CD14-positive monocyte (primary cell): ENCODE data around the gene GREB1L. TPM values are rescaled to one million over a fixed set of nuclear protein-coding genes. Genes with fewer than 3 reads are reported as not detected.

Experiments used
- DNase-seq, 3 donors: peaks; one replicate each; pipeline ENCODE4 v3.0.0-alpha.2; 2011 to 2022
- H2AFZ ChIP-seq: 2 replicates; pipeline ENCODE4 v1.6.0; 2012; ENCODE audit warnings: mild to moderate bottlenecking, low read depth, low read length, inconsistent platforms; ENCODE audit not compliant: insufficient read depth, poor library complexity, severe bottlenecking
- H3K27ac ChIP-seq, 2 donors: 1 replicate in 1 of 2; 2 replicates in 1 of 2; pipeline ENCODE4 v1.5.1; 2012 to 2013; ENCODE audit warnings: low read length in 2 of 2, control low read depth in 1 of 2, inconsistent platforms in 1 of 2, low read depth in 1 of 2, mild to moderate bottlenecking in 1 of 2
- H3K27me3 ChIP-seq, 2 donors: one replicate each; pipeline versions ENCODE4 v1.6.0 to v1.6.1; 2011 to 2013; ENCODE audit warnings: low read length in 2 of 2; ENCODE audit not compliant: control insufficient read depth in 2 of 2, insufficient read depth in 2 of 2
- H3K36me3 ChIP-seq, 2 donors: replicated peaks in 1 of 2; 1 replicate in 1 of 2; 2 replicates in 1 of 2; pipeline versions ENCODE4 v1.5.1 to v1.6.1; 2012 to 2013; ENCODE audit warnings: low read length in 2 of 2, control low read depth in 1 of 2, inconsistent platforms in 1 of 2, mild to moderate bottlenecking in 1 of 2; ENCODE audit not compliant: insufficient read depth in 2 of 2, control insufficient read depth in 1 of 2
- H3K4me1 ChIP-seq, 2 donors: 1 replicate in 1 of 2; 2 replicates in 1 of 2; pipeline versions ENCODE4 v1.5.1 to v1.6.1; 2012 to 2013; ENCODE audit warnings: low read length in 2 of 2, control low read depth in 1 of 2, inconsistent platforms in 1 of 2, mild to moderate bottlenecking in 1 of 2, moderate library complexity in 1 of 2; ENCODE audit not compliant: insufficient read depth in 2 of 2, control insufficient read depth in 1 of 2
- H3K4me2 ChIP-seq: replicated peaks from 2 replicates; pipeline ENCODE3; 2012; ENCODE audit warnings: low read length, moderate library complexity, mild to moderate bottlenecking; ENCODE audit not compliant: poor library complexity, severe bottlenecking; ENCODE audit errors: extremely low read depth
- H3K4me3 ChIP-seq, 3 experiments: fragments of 200-600 bp in 1 of 3; sonication (generic) in 1 of 3; replicated peaks in 1 of 3; 1 replicate in 2 of 3; 2 replicates in 1 of 3; pipeline ENCODE4 v1.5.1; 2011 to 2013; ENCODE audit warnings: low read length in 3 of 3, mild to moderate bottlenecking in 3 of 3, control low read depth in 2 of 3, low read depth in 2 of 3, inconsistent platforms in 1 of 3, moderate library complexity in 1 of 3
- H3K79me2 ChIP-seq: 2 replicates; pipeline ENCODE4 v1.6.0; 2012; ENCODE audit warnings: mild to moderate bottlenecking, control low read depth, inconsistent platforms, low read length, moderate library complexity; ENCODE audit not compliant: insufficient read depth
- H3K9ac ChIP-seq: 2 replicates; pipeline ENCODE4 v1.6.0; 2017; ENCODE audit warnings: low read length, mild to moderate bottlenecking; ENCODE audit not compliant: insufficient read depth, poor library complexity, severe bottlenecking
- H3K9me3 ChIP-seq, 2 donors: replicated peaks in 1 of 2; 1 replicate in 1 of 2; 2 replicates in 1 of 2; pipeline versions ENCODE4 v1.5.1 to v1.6.1; 2012 to 2013; ENCODE audit warnings: low read length in 2 of 2, control low read depth in 1 of 2; ENCODE audit not compliant: control insufficient read depth in 1 of 2, insufficient read depth in 1 of 2
- H4K20me1 ChIP-seq: 2 replicates; pipeline ENCODE4 v1.6.0; 2012; ENCODE audit warnings: mild to moderate bottlenecking, low read length, control low read depth, moderate library complexity; ENCODE audit not compliant: insufficient read depth
- H3K27ac Mint-ChIP-seq, 7 donors: one replicate each; pipeline ENCODE4 v1.8.0; 2020; ENCODE audit warnings: mild to moderate bottlenecking in 7 of 7, mixed read lengths in 7 of 7, moderate library complexity in 6 of 7, inconsistent platforms in 2 of 7
- H3K27me3 Mint-ChIP-seq, 3 donors: one replicate each; pipeline ENCODE4 v1.8.0; 2021 to 2022; ENCODE audit warnings: low read depth in 3 of 3, mild to moderate bottlenecking in 3 of 3, mixed read lengths in 3 of 3, moderate library complexity in 3 of 3, inconsistent platforms in 1 of 3
- H3K36me3 Mint-ChIP-seq, 2 donors: one replicate each; pipeline ENCODE4 v1.8.0; 2020; ENCODE audit warnings: mixed read lengths in 2 of 2, inconsistent platforms in 1 of 2, mild to moderate bottlenecking in 1 of 2
- H3K4me1 Mint-ChIP-seq: one replicate; pipeline ENCODE4 v1.8.0; 2020; ENCODE audit warnings: mild to moderate bottlenecking, mixed read lengths
- H3K4me3 Mint-ChIP-seq, 2 donors: one replicate each; pipeline ENCODE4 v1.8.0; 2020; ENCODE audit warnings: mild to moderate bottlenecking in 2 of 2, mixed read lengths in 2 of 2, moderate library complexity in 1 of 2
- H3K9me3 Mint-ChIP-seq, 7 donors: one replicate each; pipeline ENCODE4 v1.8.0; 2020 to 2022; ENCODE audit warnings: mixed read lengths in 7 of 7, mild to moderate bottlenecking in 6 of 7, moderate library complexity in 6 of 7, inconsistent platforms in 2 of 7
- CTCF ChIP-seq: fragments of 200-600 bp; IDR thresholded peaks from one replicate; pipeline ENCODE4 v1.8.0; 2022; ENCODE audit warnings: antibody characterized with exemption, mild to moderate bottlenecking
- WGBS: methylation state at CpG from one replicate; pipeline ENCODE4 v1.1.5; 2013; ENCODE audit warnings: missing lambda C conversion rate; ENCODE audit not compliant: insufficient coverage; 5-methylcytosine and 5-hydroxymethylcytosine counted together
- intact Hi-C, 2 donors: fragments of 100-400 bp; cut with micrococcal nuclease; formaldehyde crosslinking; loops; one replicate each; pipeline versions ENCODE4 v1.15.0 to v1.15.1; 2023
- polyA plus RNA-seq, 3 donors: library from polyadenylated mRNA; depleted of rRNA in 1 of 3; unstranded in 2 of 3; stranded (reverse) in 1 of 3; fragments of 300-500 nt in 2 of 3; fragments of >200 nt in 1 of 3; fragmentation: Illumina TruSeq in 2 of 3; gene quantifications; 1 replicate in 2 of 3; 2 replicates in 1 of 3; pipeline ENCODE4 v1.2.3, GENCODE V29; 2012 to 2021

The GREB1L gene
- polyA plus RNA-seq, 3 donors, result 0.02 to 0.03 TPM; not detected in 1

- Histone ChIP-seq H3K4me1 (no peaks in the 10 kb centered on the region), H3K9ac (no peak overlapping the region), H4K20me1 (no peaks in the 10 kb centered on the region), H2AFZ (no peak overlapping the region), H3K4me3 (no peak overlapping the region), H3K36me3 (no peaks in the 10 kb centered on the region), H3K9me3 (no peaks in the 10 kb centered on the region), H3K4me2 (no peak overlapping the region), H3K79me2 (no peaks in the 10 kb centered on the region), H3K27me3 (no peaks in the 10 kb centered on the region), H3K27ac (no peak overlapping the region)
- intact Hi-C loops, result no loop called here
- DNase-seq, result no peak
- H3K4me3 Mint-ChIP-seq, result no peak overlapping the region
- H3K27ac Mint-ChIP-seq, result no peak overlapping the region
- no peak for TF ChIP-seq CTCF
- peaks cover 0 to 3% (median 0%) of the 10 kb centered on the region in 7 donors for H3K9me3 Mint-ChIP-seq
- H3K27me3 Mint-ChIP-seq, result peaks cover 0 to 8% (median 0%) of the 10 kb centered on the region in 3 donors
- no peaks in the 10 kb centered on the region for H3K36me3 Mint-ChIP-seq
- H3K4me1 Mint-ChIP-seq, result no peaks in the 10 kb centered on the region
Observed at GRCh38 chr18:21305621-21306020, 63.6 kb downstream of the GREB1L start.

GRCh38 chr18:21306368-21306767 lies 64.3 kb downstream of the GREB1L start:
- Histone ChIP-seq H3K27ac (no peak overlapping the region), H3K4me3 (no peak overlapping the region), H3K36me3 (no peaks in the 10 kb centered on the region), H3K9me3 (no peaks in the 10 kb centered on the region), H3K79me2 (no peaks in the 10 kb centered on the region), H3K4me2 (no peak overlapping the region), H3K4me1 (no peaks in the 10 kb centered on the region), H3K27me3 (no peaks in the 10 kb centered on the region), H2AFZ (no peak overlapping the region), H4K20me1 (no peaks in the 10 kb centered on the region), H3K9ac (no peak overlapping the region)
- Mint-ChIP-seq H3K4me3 (no peak overlapping the region), H3K9me3 (peaks cover 0 to 3% (median 0%) of the 10 kb centered on the region in 7 donors), H3K27ac (no peak overlapping the region), H3K4me1 (no peaks in the 10 kb centered on the region), H3K27me3 (peaks cover 0 to 8% (median 0%) of the 10 kb centered on the region in 3 donors), H3K36me3 (no peaks in the 10 kb centered on the region)
- WGBS, result 70% methylated on average over 2 of the region's 2 CpGs
- no peak for DNase-seq
- intact Hi-C loops, result no loop called here
- TF ChIP-seq CTCF, result no peak
